ENCODE results near the gene SLC25A47. TPM values are rescaled to one million over a fixed set of nuclear protein-coding genes. Genes with fewer than 3 reads are reported as not detected.

The SLC25A47 gene
- total and polyA plus RNA-seq, 8 donors, result 0.07 to 0.28 (median 0.12) TPM; not detected in 4

GRCh38 chr14:100317389-100317788 is 5.8 kb upstream of the SLC25A47 start:
- Histone ChIP-seq H3K4me3 (no peak overlapping the region), H3K4me1 (peaks cover 0 to 8% (median 0%) of the 10 kb centered on the region in 3 donors), H3K27me3 (no peaks in the 10 kb centered on the region), H3K27ac (peak overlapping the region in 2 of 4 donors; percentile 24 to 44), H3K36me3 (no peaks in the 10 kb centered on the region), H3K9me3 (no peaks in the 10 kb centered on the region)
- FAIRE-seq (no peak), DNase-seq (no peak), ATAC-seq (no peak)
- TF ChIP-seq CTCF (IDR thresholded peaks at IDR 0.05), result no peak
- 80 to 85% methylated on average over 6 of the region's 6 CpGs for WGBS, 2 donors
- intact Hi-C loops (cut with DNase I), result no loop called here

GRCh38 chr14:100317912-100318808 is 5.0 kb upstream of the SLC25A47 start:
- intact Hi-C loops (cut with DNase I), result no loop called here
- ATAC-seq (peak; percentile 84 to 94 (median 92)), DNase-seq (peak; percentile 51 to 87 (median 67)), FAIRE-seq (no peak)
- Histone ChIP-seq H3K27ac (peak overlapping the region in 2 of 4 donors; percentile 37 to 44), H3K4me1 (peaks cover 0 to 8% (median 0%) of the 10 kb centered on the region in 3 donors), H3K36me3 (no peaks in the 10 kb centered on the region), H3K27me3 (no peaks in the 10 kb centered on the region), H3K4me3 (peak overlapping the region in 3 of 4 donors; percentile 3 to 37 (median 25)), H3K9me3 (no peaks in the 10 kb centered on the region)
- peak; percentile 49 to 83 (median 70) for TF ChIP-seq CTCF (IDR thresholded peaks at IDR 0.05)
- WGBS, 2 donors, result 38 to 40% methylated on average over 40 of the region's 40 CpGs

- H3K27ac ChIP-seq, result no peak overlapping the region
- no peak overlapping the region for H3K4me3 ChIP-seq
- FAIRE-seq, result no peak
These were observed 2.8 kb upstream of the SLC25A47 start for GRCh38 chr14:100320157-100320856.

GRCh38 chr14:100321473-100322137 is 1.5 kb upstream of the SLC25A47 start:
- no peaks in the 10 kb centered on the region for H3K9me3 ChIP-seq
- DNase-seq, result peak in 1 of 6 donors; percentile 58
- no peak for TF ChIP-seq CTCF (IDR thresholded peaks at IDR 0.05)
- no peak for FAIRE-seq
- WGBS, 2 donors, result 58 to 68% methylated on average over 9 of the region's 9 CpGs
- no peak overlapping the region for H3K4me3 ChIP-seq
- H3K27ac ChIP-seq, result no peak overlapping the region
- intact Hi-C loops (cut with DNase I), result no loop called here
- peak in 2 of 4 donors; percentile 21 for ATAC-seq
- no peaks in the 10 kb centered on the region for H3K36me3 ChIP-seq
- no peaks in the 10 kb centered on the region for H3K27me3 ChIP-seq
- H3K4me1 ChIP-seq, result peaks cover 0 to 11% (median 0%) of the 10 kb centered on the region in 3 donors

More at GRCh38 chr14:100320157-100320856, 2.8 kb upstream of the SLC25A47 start:
- Histone ChIP-seq H3K9me3 (no peaks in the 10 kb centered on the region), H3K36me3 (no peaks in the 10 kb centered on the region), H3K4me1 (peaks cover 0 to 8% (median 0%) of the 10 kb centered on the region in 3 donors), H3K27me3 (no peaks in the 10 kb centered on the region)
- no peak for TF ChIP-seq CTCF (IDR thresholded peaks at IDR 0.05)
- 80% methylated on average over 12 of the region's 12 CpGs for WGBS, 2 donors
- intact Hi-C loops (cut with DNase I), result no loop called here
- ATAC-seq, result no peak
- DNase-seq, result no peak
